ENCODE measurements around the gene FSD1L.

DNA sequence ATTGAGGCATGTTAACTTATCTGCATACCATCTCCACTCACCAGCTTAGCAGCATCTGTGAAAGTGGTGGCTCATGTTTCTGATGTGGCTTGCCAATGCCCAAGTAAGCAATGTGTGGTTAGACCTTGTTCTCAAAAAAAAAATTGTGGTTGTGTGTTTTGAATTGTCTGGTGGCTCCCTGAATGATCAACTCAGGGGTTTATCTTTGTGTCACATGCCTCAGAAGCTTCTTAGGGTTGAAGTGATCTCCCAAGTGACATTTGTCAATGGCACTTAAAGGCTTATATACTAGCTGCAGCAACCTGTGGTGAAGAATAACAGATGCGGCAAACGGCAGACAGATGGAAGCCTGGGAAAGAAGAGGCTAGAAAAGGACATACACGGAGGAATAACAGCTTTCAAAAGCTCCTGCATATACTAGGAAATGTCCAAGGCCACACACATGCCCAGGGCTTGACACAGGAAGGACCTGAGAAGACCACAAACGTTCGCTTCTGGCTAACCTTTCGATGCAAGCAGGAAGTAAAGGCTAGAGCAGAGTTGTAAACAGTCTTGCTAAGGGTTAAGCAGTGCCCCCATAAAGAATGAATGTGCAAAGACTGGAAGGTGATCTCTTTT, 42.2 kb upstream of the FSD1L start:
- no peak for TF ChIP-seq TAF1 (IDR thresholded peaks at IDR 0.05; ENCODE audit: borderline replicate concordance, insufficient read depth, low read length)
- TF ChIP-seq POLR2AphosphoS5 (IDR thresholded peaks at IDR 0.05; ENCODE audit: low read depth, low read length): no peak
- TF ChIP-seq, protein P1, sequence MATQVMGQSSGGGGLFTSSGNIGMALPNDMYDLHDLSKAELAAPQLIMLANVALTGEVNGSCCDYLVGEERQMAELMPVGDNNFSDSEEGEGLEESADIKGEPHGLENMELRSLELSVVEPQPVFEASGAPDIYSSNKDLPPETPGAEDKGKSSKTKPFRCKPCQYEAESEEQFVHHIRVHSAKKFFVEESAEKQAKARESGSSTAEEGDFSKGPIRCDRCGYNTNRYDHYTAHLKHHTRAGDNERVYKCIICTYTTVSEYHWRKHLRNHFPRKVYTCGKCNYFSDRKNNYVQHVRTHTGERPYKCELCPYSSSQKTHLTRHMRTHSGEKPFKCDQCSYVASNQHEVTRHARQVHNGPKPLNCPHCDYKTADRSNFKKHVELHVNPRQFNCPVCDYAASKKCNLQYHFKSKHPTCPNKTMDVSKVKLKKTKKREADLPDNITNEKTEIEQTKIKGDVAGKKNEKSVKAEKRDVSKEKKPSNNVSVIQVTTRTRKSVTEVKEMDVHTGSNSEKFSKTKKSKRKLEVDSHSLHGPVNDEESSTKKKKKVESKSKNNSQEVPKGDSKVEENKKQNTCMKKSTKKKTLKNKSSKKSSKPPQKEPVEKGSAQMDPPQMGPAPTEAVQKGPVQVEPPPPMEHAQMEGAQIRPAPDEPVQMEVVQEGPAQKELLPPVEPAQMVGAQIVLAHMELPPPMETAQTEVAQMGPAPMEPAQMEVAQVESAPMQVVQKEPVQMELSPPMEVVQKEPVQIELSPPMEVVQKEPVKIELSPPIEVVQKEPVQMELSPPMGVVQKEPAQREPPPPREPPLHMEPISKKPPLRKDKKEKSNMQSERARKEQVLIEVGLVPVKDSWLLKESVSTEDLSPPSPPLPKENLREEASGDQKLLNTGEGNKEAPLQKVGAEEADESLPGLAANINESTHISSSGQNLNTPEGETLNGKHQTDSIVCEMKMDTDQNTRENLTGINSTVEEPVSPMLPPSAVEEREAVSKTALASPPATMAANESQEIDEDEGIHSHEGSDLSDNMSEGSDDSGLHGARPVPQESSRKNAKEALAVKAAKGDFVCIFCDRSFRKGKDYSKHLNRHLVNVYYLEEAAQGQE (IDR thresholded peaks at IDR 0.05; ENCODE audit: insufficient read depth in 1 of 2, low read depth in 2 of 2, low read length in 2 of 2): no peak

Data from PFSK-1 (cell line).